ENCODE measurements around the gene CYP4A22.

CYP4A22 gene

DNA sequence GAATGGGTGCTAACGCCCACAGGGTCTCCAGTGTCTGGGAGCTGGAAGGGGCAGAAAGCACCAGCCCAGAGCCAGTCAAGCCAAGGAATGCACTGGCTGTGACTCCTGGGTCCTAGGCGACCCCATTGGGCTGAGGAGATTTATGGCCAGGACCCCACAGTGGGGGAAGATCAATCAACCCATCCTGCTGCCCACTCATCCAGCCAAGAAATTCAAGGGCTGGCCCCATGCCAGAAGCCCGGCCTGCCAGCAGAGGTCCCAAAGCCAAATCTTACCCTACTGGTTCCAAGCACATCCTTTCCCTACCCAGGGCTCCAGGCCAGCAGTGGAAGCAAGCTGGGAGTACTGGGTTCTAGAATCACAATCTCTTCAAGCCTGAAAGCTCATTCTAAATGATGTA is 59.4 kb downstream of the CYP4A22 start:
- DNase-seq (ENCODE audit: insufficient read length, low spot score) = no peak
- FAIRE-seq = no peak
- no peak for TF ChIP-seq POLR2A (IDR thresholded peaks at IDR 0.05; ENCODE audit: low read depth, low read length)

DNA sequence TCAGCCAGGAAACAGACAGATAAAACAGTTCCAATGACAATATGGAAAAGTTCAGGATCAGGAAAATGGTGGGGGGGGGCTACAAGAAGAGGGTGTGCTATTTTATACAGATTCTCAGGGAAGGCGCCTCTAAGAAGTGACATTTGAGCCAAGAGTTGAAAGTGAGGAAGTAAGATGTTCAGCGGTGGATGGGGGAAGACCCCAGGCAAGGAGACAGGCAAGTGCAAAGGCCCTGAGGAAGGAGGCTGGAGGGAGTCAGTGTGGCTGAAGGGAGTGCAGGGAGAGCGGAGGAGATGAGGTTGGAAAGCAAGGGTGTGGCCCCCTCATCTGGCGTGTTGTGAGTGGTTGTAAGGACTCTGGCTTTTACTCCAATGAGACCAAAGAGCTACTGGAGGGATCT is 61.0 kb downstream of the CYP4A22 start:
- FAIRE-seq (no peak), DNase-seq (ENCODE audit: insufficient read length, low spot score) (no peak)
- no peak for TF ChIP-seq POLR2A (IDR thresholded peaks at IDR 0.05; ENCODE audit: low read depth, low read length)
